WTC11 (cell line): ENCODE measurements around the gene PXN. TPM values are rescaled to one million over a fixed set of nuclear protein-coding genes. Genes with fewer than 3 reads are reported as not detected.

Experiments used
- ATAC-seq: fragments of 200-7000 bp; cut with Tn5 transposase; 2 replicates; pipeline ENCODE4 v1.10.0; 2021; ENCODE audit warnings: mild to moderate bottlenecking, moderate library complexity
- CTCF ChIA-PET: fragments of 300-600 bp; sonication (Branson Sonifier 250); formaldehyde crosslinking; loops from one replicate; lab custom pipeline; 2021; ENCODE audit warnings: antibody characterized with exemption; lab: Charles Lee
- POLR2A ChIA-PET: fragments of 350-600 bp; sonication (Branson Sonifier 250); formaldehyde crosslinking; loops from one replicate; lab custom pipeline; 2021; ENCODE audit warnings: antibody characterized with exemption; lab: Charles Lee
- DNase-seq: peaks from one replicate; pipeline ENCODE4 v3.0.0; 2021; ENCODE audit warnings: low spot score
- H3K27ac Mint-ChIP-seq: 2 replicates; pipeline ENCODE4 v1.8.0; 2021; ENCODE audit warnings: mixed read lengths
- H3K27me3 Mint-ChIP-seq: 2 replicates; pipeline ENCODE4 v1.8.0; 2021; ENCODE audit warnings: low read depth, mild to moderate bottlenecking, moderate library complexity, mixed read lengths
- H3K36me3 Mint-ChIP-seq: 2 replicates; pipeline ENCODE4 v1.8.0; 2021; ENCODE audit warnings: mixed read lengths
- H3K4me1 Mint-ChIP-seq: 2 replicates; pipeline ENCODE4 v1.8.0; 2022; ENCODE audit warnings: mixed read lengths
- H3K4me3 Mint-ChIP-seq: 2 replicates; pipeline ENCODE4 v1.8.0; 2021; ENCODE audit warnings: mild to moderate bottlenecking, moderate library complexity, mixed read lengths
- H3K9me3 Mint-ChIP-seq: 2 replicates; pipeline ENCODE4 v1.8.0; 2021; ENCODE audit warnings: mixed read lengths
- CBFB ChIP-seq: sonication (generic); formaldehyde crosslinking; IDR thresholded peaks from 2 replicates; pipeline ENCODE4 v1.8.1; 2022; ENCODE audit warnings: mild to moderate bottlenecking, low read depth, missing genetic modification reagents
- CREM ChIP-seq: sonication (generic); formaldehyde crosslinking; IDR thresholded peaks from 2 replicates; pipeline ENCODE4 v1.8.1; 2022; ENCODE audit warnings: mild to moderate bottlenecking, missing genetic modification reagents, moderate library complexity
- FOXK1 ChIP-seq: sonication (generic); formaldehyde crosslinking; IDR thresholded peaks from 2 replicates; pipeline ENCODE4 v1.8.0; 2022; ENCODE audit warnings: mild to moderate bottlenecking, moderate library complexity, missing genetic modification reagents
- MXD4 ChIP-seq: fragments of 250-450 bp; sonication (Bioruptor Pico); IDR thresholded peaks from 2 replicates; pipeline ENCODE4 v1.8.0; 2021; ENCODE audit warnings: mild to moderate bottlenecking, moderate library complexity, borderline replicate concordance
- MYBL2 ChIP-seq: sonication (generic); formaldehyde crosslinking; IDR thresholded peaks from 2 replicates; pipeline ENCODE4 v1.8.1; 2023; ENCODE audit warnings: mild to moderate bottlenecking, moderate library complexity, missing genetic modification reagents
- NR2C2 ChIP-seq: sonication (generic); formaldehyde crosslinking; IDR thresholded peaks from 2 replicates; pipeline ENCODE4 v1.8.0; 2022; ENCODE audit warnings: mild to moderate bottlenecking, missing genetic modification reagents
- SOX15 ChIP-seq: fragments of 250-450 bp; sonication (Bioruptor Pico); IDR thresholded peaks from 2 replicates; pipeline ENCODE4 v1.9.0; 2021; ENCODE audit warnings: mild to moderate bottlenecking
- SP1 ChIP-seq: sonication (generic); formaldehyde crosslinking; conservative IDR thresholded peaks from 2 replicates; pipeline ENCODE4 v1.8.1; 2022; ENCODE audit warnings: missing genetic modification reagents
- TCF7 ChIP-seq: sonication (generic); formaldehyde crosslinking; IDR thresholded peaks from 2 replicates; pipeline ENCODE4 v1.8.0; 2022; ENCODE audit warnings: mild to moderate bottlenecking, low read depth, missing genetic modification reagents, moderate library complexity
- TEAD4 ChIP-seq: sonication (generic); formaldehyde crosslinking; IDR thresholded peaks from 2 replicates; pipeline ENCODE4 v1.8.0; 2022; ENCODE audit warnings: mild to moderate bottlenecking, missing genetic modification reagents
- ZNF219 ChIP-seq: sonication (generic); formaldehyde crosslinking; IDR thresholded peaks from 2 replicates; pipeline ENCODE4 v1.8.0; 2023; ENCODE audit warnings: missing genetic modification reagents, mild to moderate bottlenecking, borderline replicate concordance
- ZNF671 ChIP-seq: fragments of 250-450 bp; sonication (Bioruptor Pico); IDR thresholded peaks from 2 replicates; pipeline ENCODE4 v1.8.0; 2021; ENCODE audit warnings: mild to moderate bottlenecking
- total RNA-seq: library from RNA; stranded (reverse); gene quantifications from 3 replicates; pipeline ENCODE4 v1.2.3, GENCODE V29; 2021
- TF ChIP-seq, protein P1 (sequence below): sonication (generic); formaldehyde crosslinking; IDR thresholded peaks from 2 replicates; pipeline ENCODE4 v1.8.1; 2023; ENCODE audit warnings: mild to moderate bottlenecking, missing genetic modification reagents, moderate library complexity
- TF ChIP-seq, protein P2 (sequence below): fragments of 250-450 bp; sonication (Bioruptor Pico); IDR thresholded peaks from 2 replicates; pipeline ENCODE4 v1.9.0; 2021; ENCODE audit warnings: moderate library complexity, mild to moderate bottlenecking, inconsistent platforms, borderline replicate concordance
- TF ChIP-seq, protein P3 (sequence below): sonication (generic); formaldehyde crosslinking; IDR thresholded peaks from 2 replicates; pipeline ENCODE4 v1.8.1; 2022; ENCODE audit warnings: mild to moderate bottlenecking, missing genetic modification reagents, moderate library complexity, borderline replicate concordance
- TF ChIP-seq, protein P4 (sequence below): sonication (generic); formaldehyde crosslinking; IDR thresholded peaks from 2 replicates; pipeline ENCODE4 v1.8.1; 2023; ENCODE audit warnings: mild to moderate bottlenecking, missing genetic modification reagents, moderate library complexity
- TF ChIP-seq, protein P5 (sequence below): fragments of 250-450 bp; sonication (Bioruptor Pico); conservative IDR thresholded peaks from 2 replicates; pipeline ENCODE4 v1.9.0; 2021; ENCODE audit warnings: mild to moderate bottlenecking
- TF ChIP-seq, protein P6 (sequence below): sonication (generic); formaldehyde crosslinking; IDR thresholded peaks from 2 replicates; pipeline ENCODE4 v1.8.1; 2023; ENCODE audit warnings: mild to moderate bottlenecking, moderate library complexity, missing genetic modification reagents
- TF ChIP-seq, protein P7 (sequence below): sonication (generic); formaldehyde crosslinking; IDR thresholded peaks from 2 replicates; pipeline ENCODE4 v1.8.0; 2022; ENCODE audit warnings: mild to moderate bottlenecking, missing genetic modification reagents
- TF ChIP-seq, protein P8 (sequence below): fragments of 250-450 bp; sonication (Bioruptor Pico); IDR thresholded peaks from 2 replicates; pipeline ENCODE4 v1.8.0; 2021; ENCODE audit warnings: mild to moderate bottlenecking

Gene PXN
- total RNA-seq, 1 experiment from 2014 or later = 132 TPM

DNA sequence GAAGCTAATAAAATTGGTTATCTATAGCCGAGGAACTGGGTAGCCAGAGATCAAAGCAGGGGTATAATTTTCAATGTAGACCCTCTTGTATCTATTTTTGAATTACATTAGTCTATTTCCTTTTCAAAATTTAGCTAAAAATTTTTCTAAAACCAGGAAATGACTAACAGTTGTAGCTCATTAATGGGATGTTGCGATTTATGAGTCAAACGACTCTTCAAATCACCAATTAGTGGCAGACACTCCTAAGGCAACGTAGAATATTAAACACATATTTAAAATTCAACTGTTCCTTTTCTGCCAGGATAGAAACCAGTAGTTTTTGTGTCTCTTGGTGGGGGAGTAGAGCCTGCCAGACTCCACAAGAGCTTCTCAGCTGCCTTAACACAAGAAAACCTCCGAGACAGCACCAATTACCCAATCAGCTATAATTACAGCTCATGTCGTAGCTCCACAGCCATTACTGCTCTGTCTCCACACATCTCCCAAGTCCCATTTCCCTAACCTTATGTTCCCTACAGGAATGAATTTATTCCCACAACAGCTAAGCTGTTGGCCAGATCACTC, 97.9 kb downstream of the PXN start (continued):
- TF ChIP-seq, protein P1, sequence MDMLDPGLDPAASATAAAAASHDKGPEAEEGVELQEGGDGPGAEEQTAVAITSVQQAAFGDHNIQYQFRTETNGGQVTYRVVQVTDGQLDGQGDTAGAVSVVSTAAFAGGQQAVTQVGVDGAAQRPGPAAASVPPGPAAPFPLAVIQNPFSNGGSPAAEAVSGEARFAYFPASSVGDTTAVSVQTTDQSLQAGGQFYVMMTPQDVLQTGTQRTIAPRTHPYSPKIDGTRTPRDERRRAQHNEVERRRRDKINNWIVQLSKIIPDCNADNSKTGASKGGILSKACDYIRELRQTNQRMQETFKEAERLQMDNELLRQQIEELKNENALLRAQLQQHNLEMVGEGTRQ (CRISPR knock-in tag) = no peak
- TF ChIP-seq FOXK1 (CRISPR knock-in tag) (no peak), TCF7 (no peak)
- TF ChIP-seq, all 79 proteins: peak for 0

DNA sequence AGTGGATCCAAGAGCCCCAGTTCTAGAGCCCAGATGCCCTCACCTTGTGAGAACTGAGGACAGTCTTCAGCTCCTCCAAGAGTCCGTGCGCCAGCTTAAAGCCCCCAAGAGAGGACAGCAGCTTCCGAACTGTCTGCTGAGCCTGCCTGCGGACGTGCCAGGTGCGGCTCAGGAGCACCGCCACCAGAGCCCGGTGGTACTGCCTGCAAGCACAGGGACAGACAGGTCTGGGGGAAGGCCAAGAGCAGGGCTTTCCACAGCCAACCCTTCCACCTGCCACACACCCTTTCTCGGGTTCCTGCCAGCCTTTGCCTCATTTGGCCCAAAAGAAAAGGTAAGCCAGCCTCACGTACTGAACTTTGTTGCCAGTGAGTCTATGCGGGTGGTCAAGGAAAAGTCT, 101.2 kb downstream of the PXN start:
- ChIA-PET CTCF (no interaction called here), POLR2A (no interaction called here)
- no peaks in the 10 kb centered on the region for H3K4me1 Mint-ChIP-seq
- no peak overlapping the region for H3K4me3 Mint-ChIP-seq
- DNase-seq = no peak
- no peaks in the 10 kb centered on the region for H3K27me3 Mint-ChIP-seq
- no peak overlapping the region for H3K27ac Mint-ChIP-seq
- H3K9me3 Mint-ChIP-seq = no peaks in the 10 kb centered on the region
- H3K36me3 Mint-ChIP-seq = peaks cover 68% of the 10 kb centered on the region
- peak; percentile 48; the same call in 1 of the 2 replicates for ATAC-seq
- TF ChIP-seq, protein P2, sequence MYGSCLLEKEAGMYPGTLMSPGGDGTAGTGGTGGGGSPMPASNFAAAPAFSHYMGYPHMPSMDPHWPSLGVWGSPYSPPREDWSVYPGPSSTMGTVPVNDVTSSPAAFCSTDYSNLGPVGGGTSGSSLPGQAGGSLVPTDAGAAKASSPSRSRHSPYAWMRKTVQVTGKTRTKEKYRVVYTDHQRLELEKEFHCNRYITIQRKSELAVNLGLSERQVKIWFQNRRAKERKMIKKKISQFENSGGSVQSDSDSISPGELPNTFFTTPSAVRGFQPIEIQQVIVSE (CRISPR knock-in tag) = no peak
- TF ChIP-seq SOX15 (CRISPR knock-in tag) = no peak

DNA sequence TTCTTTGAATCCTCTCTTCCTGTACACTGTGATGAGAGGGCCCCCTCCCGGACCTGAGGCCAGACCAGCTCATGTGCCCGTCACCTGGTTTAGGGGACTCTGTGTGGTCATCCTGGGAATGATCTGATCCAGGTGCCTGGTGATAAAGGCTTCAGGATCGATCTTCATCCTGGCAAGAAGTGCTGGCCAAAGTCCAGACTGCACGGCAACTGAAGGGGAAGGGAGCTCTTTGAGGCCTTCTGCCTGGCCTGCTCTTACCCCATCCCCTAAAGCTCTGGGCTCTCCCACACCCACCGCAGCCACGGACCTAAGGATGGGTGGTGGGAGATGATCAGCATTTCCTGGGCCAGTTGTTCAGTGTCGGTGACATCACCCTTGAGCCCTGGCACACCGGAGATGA, 102.8 kb downstream of the PXN start:
- Mint-ChIP-seq H3K27me3 (no peaks in the 10 kb centered on the region), H3K36me3 (peaks cover 70% of the 10 kb centered on the region)
- TF ChIP-seq, protein P3, sequence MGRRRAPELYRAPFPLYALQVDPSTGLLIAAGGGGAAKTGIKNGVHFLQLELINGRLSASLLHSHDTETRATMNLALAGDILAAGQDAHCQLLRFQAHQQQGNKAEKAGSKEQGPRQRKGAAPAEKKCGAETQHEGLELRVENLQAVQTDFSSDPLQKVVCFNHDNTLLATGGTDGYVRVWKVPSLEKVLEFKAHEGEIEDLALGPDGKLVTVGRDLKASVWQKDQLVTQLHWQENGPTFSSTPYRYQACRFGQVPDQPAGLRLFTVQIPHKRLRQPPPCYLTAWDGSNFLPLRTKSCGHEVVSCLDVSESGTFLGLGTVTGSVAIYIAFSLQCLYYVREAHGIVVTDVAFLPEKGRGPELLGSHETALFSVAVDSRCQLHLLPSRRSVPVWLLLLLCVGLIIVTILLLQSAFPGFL (CRISPR knock-in tag) = no peak
- TF ChIP-seq ZNF671 (CRISPR knock-in tag) = no peak
- TF ChIP-seq, protein P4, sequence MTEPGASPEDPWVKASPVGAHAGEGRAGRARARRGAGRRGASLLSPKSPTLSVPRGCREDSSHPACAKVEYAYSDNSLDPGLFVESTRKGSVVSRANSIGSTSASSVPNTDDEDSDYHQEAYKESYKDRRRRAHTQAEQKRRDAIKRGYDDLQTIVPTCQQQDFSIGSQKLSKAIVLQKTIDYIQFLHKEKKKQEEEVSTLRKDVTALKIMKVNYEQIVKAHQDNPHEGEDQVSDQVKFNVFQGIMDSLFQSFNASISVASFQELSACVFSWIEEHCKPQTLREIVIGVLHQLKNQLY (CRISPR knock-in tag) = no peak
- TF ChIP-seq, protein P5, sequence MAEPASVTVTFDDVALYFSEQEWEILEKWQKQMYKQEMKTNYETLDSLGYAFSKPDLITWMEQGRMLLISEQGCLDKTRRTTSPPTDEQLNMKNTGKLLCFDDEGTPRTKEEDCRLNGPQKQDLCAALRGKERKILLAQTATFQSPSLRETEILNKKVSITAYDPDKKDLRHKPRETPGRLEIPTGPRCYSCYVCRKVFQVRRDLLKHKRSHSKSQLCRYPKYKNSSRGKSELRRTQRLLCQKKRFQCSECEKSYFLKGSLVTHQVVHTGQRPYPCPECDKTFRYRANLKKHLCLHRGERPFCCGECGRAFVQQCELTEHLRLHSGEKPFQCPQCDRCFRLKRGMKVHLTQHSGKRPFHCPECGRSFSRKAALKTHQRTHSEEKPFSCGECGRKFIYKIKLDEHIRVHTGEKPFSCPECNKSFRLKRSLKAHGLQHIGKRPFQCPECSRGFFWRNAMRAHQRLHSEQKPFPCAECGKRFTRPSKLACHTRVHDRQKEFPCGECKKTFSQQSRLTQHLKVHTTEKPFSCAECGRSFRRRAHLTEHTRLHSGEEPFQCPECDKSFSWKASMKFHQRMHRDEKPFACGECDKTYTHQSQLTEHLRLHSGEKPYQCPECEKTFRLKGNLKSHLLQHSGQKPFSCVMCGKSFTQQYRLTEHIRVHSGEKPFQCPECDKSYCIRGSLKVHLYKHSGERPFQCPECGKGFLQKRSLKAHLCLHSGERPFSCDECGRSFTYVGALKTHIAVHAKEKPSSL (CRISPR knock-in tag) = no peak
- no peak for TF ChIP-seq MYBL2 (CRISPR knock-in tag)
- TF ChIP-seq TEAD4 (CRISPR knock-in tag) = no peak
- TF ChIP-seq CBFB (CRISPR knock-in tag) = no peak
- TF ChIP-seq ZNF219 (CRISPR knock-in tag) = no peak
- TF ChIP-seq, protein P6, sequence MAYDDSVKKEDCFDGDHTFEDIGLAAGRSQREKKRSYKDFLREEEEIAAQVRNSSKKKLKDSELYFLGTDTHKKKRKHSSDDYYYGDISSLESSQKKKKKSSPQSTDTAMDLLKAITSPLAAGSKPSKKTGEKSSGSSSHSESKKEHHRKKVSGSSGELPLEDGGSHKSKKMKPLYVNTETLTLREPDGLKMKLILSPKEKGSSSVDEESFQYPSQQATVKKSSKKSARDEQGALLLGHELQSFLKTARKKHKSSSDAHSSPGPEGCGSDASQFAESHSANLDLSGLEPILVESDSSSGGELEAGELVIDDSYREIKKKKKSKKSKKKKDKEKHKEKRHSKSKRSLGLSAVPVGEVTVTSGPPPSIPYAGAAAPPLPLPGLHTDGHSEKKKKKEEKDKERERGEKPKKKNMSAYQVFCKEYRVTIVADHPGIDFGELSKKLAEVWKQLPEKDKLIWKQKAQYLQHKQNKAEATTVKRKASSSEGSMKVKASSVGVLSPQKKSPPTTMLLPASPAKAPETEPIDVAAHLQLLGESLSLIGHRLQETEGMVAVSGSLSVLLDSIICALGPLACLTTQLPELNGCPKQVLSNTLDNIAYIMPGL (CRISPR knock-in tag) = no peak
- no peak for TF ChIP-seq CREM (CRISPR knock-in tag)
- TF ChIP-seq, protein P7, sequence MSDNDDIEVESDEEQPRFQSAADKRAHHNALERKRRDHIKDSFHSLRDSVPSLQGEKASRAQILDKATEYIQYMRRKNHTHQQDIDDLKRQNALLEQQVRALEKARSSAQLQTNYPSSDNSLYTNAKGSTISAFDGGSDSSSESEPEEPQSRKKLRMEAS = no peak
- TF ChIP-seq, protein P1 (CRISPR knock-in tag) = no peak
- TF ChIP-seq SP1 = no peak
- TF ChIP-seq, protein P8, sequence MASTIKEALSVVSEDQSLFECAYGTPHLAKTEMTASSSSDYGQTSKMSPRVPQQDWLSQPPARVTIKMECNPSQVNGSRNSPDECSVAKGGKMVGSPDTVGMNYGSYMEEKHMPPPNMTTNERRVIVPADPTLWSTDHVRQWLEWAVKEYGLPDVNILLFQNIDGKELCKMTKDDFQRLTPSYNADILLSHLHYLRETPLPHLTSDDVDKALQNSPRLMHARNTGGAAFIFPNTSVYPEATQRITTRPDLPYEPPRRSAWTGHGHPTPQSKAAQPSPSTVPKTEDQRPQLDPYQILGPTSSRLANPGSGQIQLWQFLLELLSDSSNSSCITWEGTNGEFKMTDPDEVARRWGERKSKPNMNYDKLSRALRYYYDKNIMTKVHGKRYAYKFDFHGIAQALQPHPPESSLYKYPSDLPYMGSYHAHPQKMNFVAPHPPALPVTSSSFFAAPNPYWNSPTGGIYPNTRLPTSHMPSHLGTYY (CRISPR knock-in tag) = no peak
- no peak for TF ChIP-seq MXD4 (CRISPR knock-in tag)
- TF ChIP-seq NR2C2 (CRISPR knock-in tag) = no peak

More for the DNA sequence above, 102.8 kb downstream of the PXN start:
- Mint-ChIP-seq H3K4me3 (no peak overlapping the region), H3K4me1 (no peaks in the 10 kb centered on the region), H3K27ac (no peak overlapping the region), H3K9me3 (no peaks in the 10 kb centered on the region)
- ChIA-PET POLR2A (interaction anchor here (0.5 kb wide), 1 partner anchor 17 kb away, joined by 3 read pairs; no protein-coding TSS in a partner anchor), CTCF (interaction anchor here (1.1 kb wide), 1 partner anchor 38 kb away, joined by 3 read pairs; the partner anchor contains the start of gene RPLP0)
- DNase-seq (no peak), ATAC-seq (no peak)
